Activated CD4-positive, alpha-beta T cell treated with anti-CD3 and anti-CD28 coated beads, Interleukin-2, amount 50 U/mL, for 48 hours (primary cell): ENCODE data around the gene STXBP5L.
"Not testable (repeated sequence)": the region's sequence is repeated elsewhere in the genome, so short reads cannot be mapped to it uniquely, and the experiment has no call there.

ENCODE experiments used
- DNase-seq, 2 experiments: peaks; one replicate each; pipeline ENCODE4 v3.0.0-alpha.2; 2020

STXBP5L gene

GRCh38 chr3:121232309-121233225, 324.6 kb downstream of the STXBP5L start:
- DNase-seq, result no peak

GRCh38 chr3:121243208-121243607, 335.2 kb downstream of the STXBP5L start:
- no peak for DNase-seq

- no peak for DNase-seq
These were observed 344.7 kb downstream of the STXBP5L start for GRCh38 chr3:121252676-121253075.

GRCh38 chr3:121269389-121269788, 361.4 kb downstream of the STXBP5L start:
- no peak for DNase-seq

DNA sequence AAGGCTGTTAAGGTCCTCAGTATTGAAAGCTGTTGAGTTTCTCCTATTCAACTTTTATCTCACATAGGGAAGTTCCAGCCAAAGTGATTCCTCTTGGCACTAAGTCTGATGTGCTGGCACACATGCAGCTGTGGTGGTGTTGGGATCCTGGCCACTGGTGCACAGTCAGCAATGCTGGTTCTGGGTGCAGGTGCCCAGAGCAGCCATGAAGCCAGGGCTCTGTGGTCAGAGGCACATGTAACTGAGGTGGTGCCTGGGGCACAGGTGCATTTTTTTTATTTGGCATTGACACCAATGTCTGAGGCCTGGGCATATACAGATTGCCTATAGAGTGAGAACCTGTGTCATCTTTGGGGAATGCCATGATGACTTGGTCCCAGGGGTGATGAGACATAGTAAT, 366.4 kb downstream of the STXBP5L start:
- no peak for DNase-seq

DNA sequence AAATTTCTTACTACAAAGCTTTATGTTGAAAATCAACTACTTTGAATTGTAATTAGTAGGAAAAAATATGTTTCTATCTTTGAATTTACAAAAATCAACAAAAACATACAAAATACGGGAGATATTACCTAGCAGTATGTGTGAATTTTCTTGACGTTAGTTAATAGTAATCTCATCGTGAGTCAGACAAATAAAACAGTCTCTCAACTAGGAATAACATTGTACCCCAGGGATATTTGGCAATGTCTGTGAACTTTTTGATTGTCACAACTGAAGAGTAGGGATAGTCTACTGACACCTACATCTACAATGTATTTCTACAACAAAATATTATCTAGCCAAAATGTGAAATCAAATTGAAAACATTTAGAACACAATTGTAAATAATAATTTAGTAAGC, 387.4 kb downstream of the STXBP5L start:
- DNase-seq, result no peak

- no peak for DNase-seq
These were observed 388.0 kb downstream of the STXBP5L start for GRCh38 chr3:121295979-121296378.

GRCh38 chr3:121324320-121324719, 416.3 kb downstream of the STXBP5L start:
- no peak for DNase-seq

DNA sequence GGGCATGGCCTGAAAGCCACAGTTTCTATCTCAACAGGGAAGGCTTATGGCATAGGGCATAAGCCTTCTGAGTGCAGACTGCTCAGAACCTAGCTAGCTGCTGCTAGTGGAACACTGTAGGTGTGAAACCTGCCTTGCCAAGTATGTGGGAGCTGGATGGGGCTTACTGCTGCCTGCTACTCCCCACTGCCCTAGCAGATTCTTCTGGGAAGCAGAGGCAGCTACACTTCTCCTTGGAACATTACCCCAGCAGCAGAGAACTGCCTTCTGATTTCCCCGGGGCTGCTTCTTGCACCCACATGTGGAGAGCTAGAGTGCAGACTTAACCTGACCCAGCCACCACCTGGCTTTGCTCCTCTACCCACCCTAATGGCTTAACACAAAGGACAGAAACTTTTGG, 422.1 kb downstream of the STXBP5L start:
- no peak for DNase-seq

GRCh38 chr3:121330634-121331033, 422.6 kb downstream of the STXBP5L start:
- no peak for DNase-seq

DNA sequence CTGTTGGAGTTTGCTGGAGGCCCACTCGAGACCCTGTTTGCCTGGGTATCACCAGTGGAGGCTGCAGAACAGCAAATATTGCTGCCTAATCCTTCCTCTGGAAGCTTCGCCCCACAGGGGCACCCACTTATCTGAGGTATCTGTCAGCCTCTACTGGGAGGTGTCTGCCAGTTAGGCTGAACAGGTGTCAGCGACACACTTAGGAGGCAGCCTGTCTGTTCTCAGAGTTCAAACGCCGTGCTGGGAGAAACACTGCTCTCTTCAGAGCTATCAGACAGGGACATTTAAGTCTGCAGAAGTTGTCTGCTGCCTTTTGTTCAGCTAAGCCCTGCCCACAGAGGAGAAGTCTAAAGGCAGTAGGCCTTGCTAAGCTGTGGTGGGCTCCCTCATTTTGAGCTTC, 448.0 kb downstream of the STXBP5L start:
- not testable (repeated sequence) for DNase-seq

DNA sequence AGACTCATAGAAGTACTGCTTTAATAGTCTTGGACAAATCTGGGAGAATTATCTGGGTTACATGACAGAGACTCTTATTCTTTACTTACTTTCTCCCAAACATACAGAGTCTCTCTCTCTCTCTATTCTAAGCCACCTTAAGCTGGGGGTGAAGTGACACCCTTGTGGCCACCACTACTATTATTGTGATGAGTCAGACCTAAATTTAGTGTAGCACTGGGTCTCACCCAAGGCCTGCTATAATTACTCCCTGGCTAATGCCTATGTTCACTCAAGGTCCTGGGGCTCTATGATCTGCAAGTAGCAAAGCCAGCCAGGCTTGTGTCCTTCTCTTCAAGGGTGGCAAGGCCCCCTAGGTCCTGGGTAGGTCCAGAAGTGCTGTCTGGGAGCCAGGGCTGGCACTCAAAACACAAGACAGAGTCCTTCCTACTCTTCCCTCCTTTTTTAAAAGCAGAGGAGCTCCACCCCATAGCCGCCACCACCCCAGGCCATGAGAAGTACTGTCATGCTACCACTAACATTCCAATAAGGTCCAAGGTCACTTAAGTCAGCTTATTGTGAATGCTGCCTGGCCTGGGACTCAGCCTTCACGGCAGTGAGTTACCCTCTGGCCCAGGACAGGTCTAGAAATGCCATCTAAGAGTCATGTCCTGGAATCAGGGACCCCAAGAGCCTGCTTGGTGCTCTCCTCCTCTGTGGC, 454.2 kb downstream of the STXBP5L start:
- no peak for DNase-seq

- not testable (repeated sequence) for DNase-seq
These were observed 480.3 kb downstream of the STXBP5L start for GRCh38 chr3:121388308-121388707.

GRCh38 chr3:121395967-121396366, 488.0 kb downstream of the STXBP5L start:
- not testable (repeated sequence) for DNase-seq

DNA sequence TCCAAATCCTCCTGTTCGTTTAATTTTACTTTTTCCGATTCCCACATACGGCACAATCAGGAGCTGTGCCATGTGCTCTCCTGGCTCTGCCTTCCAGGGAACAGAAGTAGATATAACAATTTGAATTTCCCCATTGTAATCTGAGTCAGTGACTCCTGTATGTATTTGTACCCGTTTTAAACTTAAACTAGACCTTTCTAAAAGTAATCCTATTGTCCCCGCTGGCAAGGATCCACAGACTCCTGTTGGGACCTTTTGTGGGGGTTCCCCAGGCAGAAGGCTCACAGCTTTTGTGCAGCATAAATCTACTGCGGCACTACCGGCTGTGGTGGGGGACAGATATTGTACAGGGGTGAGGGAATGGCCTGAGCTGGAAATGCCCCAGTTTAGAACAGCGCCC, 490.0 kb downstream of the STXBP5L start:
- DNase-seq, result not testable (repeated sequence)

DNA sequence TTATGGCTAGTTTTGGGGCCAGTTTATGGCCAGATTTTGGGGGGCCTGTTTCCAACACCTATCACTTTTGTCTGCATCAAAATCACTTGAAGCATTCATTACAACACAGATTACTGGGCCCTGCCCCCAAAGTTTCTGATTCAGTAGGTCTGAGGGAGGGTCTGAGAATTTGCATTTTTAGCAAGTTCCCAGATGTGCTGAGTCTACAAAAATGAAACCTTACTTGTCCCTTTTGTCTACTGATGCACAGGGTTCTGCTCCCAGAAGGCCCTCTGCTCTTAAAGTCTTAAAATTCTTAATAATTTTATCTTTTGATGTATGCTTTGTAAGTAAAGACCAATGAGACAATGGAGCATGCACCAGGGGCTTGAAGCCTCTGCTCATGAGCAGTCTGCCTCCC, 491.8 kb downstream of the STXBP5L start:
- no peak for DNase-seq

GRCh38 chr3:121405631-121406030, 497.6 kb downstream of the STXBP5L start:
- DNase-seq, result no peak

DNA sequence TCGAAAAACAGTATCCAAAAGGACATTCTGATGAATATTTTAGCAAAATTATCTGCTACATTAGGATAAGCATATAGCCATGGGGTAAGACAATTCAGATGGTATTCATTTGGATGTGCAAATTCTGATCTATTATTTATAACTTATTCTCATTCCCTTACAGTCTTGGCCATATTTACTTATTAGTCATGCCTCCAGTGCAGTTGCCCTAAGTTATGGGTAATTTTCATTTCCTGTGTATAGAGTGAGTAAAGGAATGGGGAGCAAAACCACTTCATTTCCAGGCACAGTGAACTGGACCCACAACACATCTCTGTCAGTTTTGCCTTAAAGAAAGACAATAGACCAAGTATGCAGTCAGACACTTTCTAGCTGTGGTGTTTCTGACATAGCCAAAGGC, 503.5 kb downstream of the STXBP5L start:
- no peak for DNase-seq

DNA sequence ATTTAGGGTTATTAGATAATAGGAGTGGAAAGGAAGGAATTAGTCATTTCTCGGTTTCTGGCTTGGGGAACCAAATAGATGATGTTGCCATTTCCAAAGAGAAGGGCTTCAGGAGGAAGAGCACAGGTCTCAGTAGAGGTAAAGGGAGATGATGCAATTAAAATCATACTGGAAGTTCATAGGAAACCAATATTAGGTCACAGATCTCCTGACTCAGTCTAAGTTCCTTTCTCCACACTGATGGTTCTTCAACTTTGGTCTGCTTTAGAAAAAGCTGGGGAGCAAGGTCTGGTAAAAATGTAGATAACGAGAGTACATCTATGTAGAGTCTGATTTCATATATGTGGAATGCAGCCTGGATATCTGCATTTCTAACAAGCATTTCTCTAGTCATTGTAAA, 506.9 kb downstream of the STXBP5L start:
- no peak for DNase-seq

- no peak for DNase-seq
These were observed 510.2 kb downstream of the STXBP5L start for GRCh38 chr3:121418182-121418581.

DNA sequence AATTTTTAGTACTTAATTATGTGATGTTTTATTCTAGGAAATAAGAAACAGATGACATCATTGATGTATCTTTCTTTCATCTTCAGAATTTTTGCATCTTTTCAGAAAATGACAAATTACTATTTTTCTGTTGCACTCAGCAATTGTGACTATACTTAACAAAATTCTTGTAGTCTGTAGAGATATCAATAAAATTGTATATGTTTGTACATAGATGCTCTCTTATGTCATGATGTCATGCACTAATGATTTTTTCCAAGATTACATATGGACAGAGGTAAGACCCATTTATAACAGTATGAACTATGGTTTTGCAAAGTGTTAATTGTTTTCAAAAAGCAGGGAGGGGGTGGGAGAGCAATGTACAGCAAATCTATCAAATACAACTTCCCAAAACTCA, 516.5 kb downstream of the STXBP5L start:
- no peak for DNase-seq

DNA sequence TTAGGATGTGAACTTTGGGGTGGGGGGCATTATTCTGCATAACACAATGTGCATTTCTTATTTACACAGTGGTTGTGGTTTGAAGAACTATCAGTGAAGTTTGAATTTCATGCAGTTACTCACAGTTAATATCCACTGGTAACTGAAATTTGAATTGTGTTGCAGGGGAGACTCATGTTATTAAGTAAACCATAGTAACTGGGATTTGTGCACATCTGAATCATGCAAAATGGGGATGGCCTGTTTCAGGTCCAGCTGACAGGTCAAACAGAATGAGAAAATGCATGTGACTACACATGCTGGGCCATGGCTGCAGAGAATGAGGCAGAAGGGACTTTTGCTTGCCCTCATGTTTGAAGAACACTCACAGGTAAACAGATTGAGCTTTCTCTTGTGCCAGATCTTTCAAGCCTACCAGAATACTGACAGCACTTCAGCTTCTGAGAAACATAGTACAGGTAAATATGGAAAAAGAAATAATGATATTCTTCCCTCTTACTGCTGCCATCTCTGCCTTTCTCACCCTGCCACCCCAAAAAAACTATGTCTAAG, 522.7 kb downstream of the STXBP5L start:
- DNase-seq, result no peak

- peak; percentile 7 to 29 for DNase-seq
These were observed 523.9 kb downstream of the STXBP5L start for GRCh38 chr3:121431726-121432517.
